Calu3 (cell line): ENCODE results near the gene COL3A1. TPM values are rescaled to one million over a fixed set of nuclear protein-coding genes. Genes with fewer than 3 reads are reported as not detected.
A peak's percentile ranks its signal among the peaks of the same experiment; 100 is the strongest.

ENCODE experiments used
- BruUV-seq: library from RNA; stranded (reverse); fragments of 400-500 nt; replicated peaks from 2 replicates; lab custom pipeline; 2021; lab: Mats Ljungman, UMichigan
- CTCF ChIA-PET: fragments of 300-600 bp; sonication (Branson Sonifier 250); formaldehyde crosslinking; loops from one replicate; lab custom pipeline; 2022; ENCODE audit warnings: antibody characterized with exemption; lab: Charles Lee
- DNase-seq: peaks from one replicate; pipeline ENCODE4 v3.0.0; 2022
- H3K27ac Mint-ChIP-seq: one replicate; pipeline ENCODE4 v1.8.0; 2022; ENCODE audit warnings: mixed read lengths; ENCODE audit not compliant: unreplicated experiment
- H3K27me3 Mint-ChIP-seq: one replicate; pipeline ENCODE4 v1.8.0; 2022; ENCODE audit warnings: mixed read lengths; ENCODE audit not compliant: unreplicated experiment
- H3K36me3 Mint-ChIP-seq: one replicate; pipeline ENCODE4 v1.8.0; 2022; ENCODE audit warnings: mild to moderate bottlenecking, moderate library complexity, mixed read lengths; ENCODE audit not compliant: insufficient read depth, unreplicated experiment
- H3K4me1 Mint-ChIP-seq: one replicate; pipeline ENCODE4 v1.8.0; 2022; ENCODE audit warnings: mild to moderate bottlenecking, low read depth, mixed read lengths; ENCODE audit not compliant: unreplicated experiment
- H3K4me3 Mint-ChIP-seq: one replicate; pipeline ENCODE4 v1.8.0; 2022; ENCODE audit warnings: mild to moderate bottlenecking, low read depth, moderate library complexity, mixed read lengths; ENCODE audit not compliant: unreplicated experiment
- H3K9me3 Mint-ChIP-seq: one replicate; pipeline ENCODE4 v1.8.0; 2022; ENCODE audit warnings: low read depth, mixed read lengths; ENCODE audit not compliant: unreplicated experiment
- CTCF ChIP-seq: fragments of 200-600 bp; IDR thresholded peaks from one replicate; pipeline ENCODE4 v1.8.0; 2022; ENCODE audit warnings: antibody characterized with exemption; ENCODE audit not compliant: unreplicated experiment
- intact Hi-C: fragments of 100-400 bp; cut with micrococcal nuclease; formaldehyde crosslinking; loops from one replicate; pipeline ENCODE4 v1.10.0; 2022; ENCODE audit not compliant: unreplicated experiment
- total RNA-seq: library from RNA; stranded (reverse); gene quantifications from 2 replicates; pipeline ENCODE4 v1.2.3, GENCODE V29; 2022

The COL3A1 gene
- total RNA-seq, 1 experiment from 2014 or later: not detected

GRCh38 chr2:189022053-189022481, 47.9 kb downstream of the COL3A1 start:
- no peak for DNase-seq
- H3K4me3 Mint-ChIP-seq: no peak overlapping the region
- no peak overlapping the region for H3K27ac Mint-ChIP-seq
- TF ChIP-seq CTCF: no peak
- no TSS peak for BruUV-seq
- intact Hi-C loops: no loop called here
- H3K27me3 Mint-ChIP-seq: no peaks in the 10 kb centered on the region
- no peaks in the 10 kb centered on the region for H3K36me3 Mint-ChIP-seq
- H3K9me3 Mint-ChIP-seq: no peaks in the 10 kb centered on the region
- H3K4me1 Mint-ChIP-seq: no peaks in the 10 kb centered on the region
- CTCF ChIA-PET: no interaction called here

- Mint-ChIP-seq H3K27ac (no peak overlapping the region), H3K27me3 (no peaks in the 10 kb centered on the region), H3K4me3 (no peak overlapping the region), H3K4me1 (no peaks in the 10 kb centered on the region), H3K36me3 (no peaks in the 10 kb centered on the region), H3K9me3 (no peaks in the 10 kb centered on the region)
- BruUV-seq: no TSS peak
- DNase-seq: no peak
- CTCF ChIA-PET: no interaction called here
- TF ChIP-seq CTCF: no peak
- intact Hi-C loops: no loop called here
These were observed 48.3 kb downstream of the COL3A1 start for GRCh38 chr2:189022492-189022891.

GRCh38 chr2:189024901-189025618, 50.9 kb downstream of the COL3A1 start:
- no peak overlapping the region for H3K27ac Mint-ChIP-seq
- H3K4me3 Mint-ChIP-seq: no peak overlapping the region
- BruUV-seq: no TSS peak
- H3K9me3 Mint-ChIP-seq: no peaks in the 10 kb centered on the region
- H3K36me3 Mint-ChIP-seq: no peaks in the 10 kb centered on the region
- H3K4me1 Mint-ChIP-seq: no peaks in the 10 kb centered on the region
- no peaks in the 10 kb centered on the region for H3K27me3 Mint-ChIP-seq
- peak; percentile 33 for TF ChIP-seq CTCF
- intact Hi-C loops: no loop called here
- DNase-seq: no peak
- CTCF ChIA-PET: interaction anchor here (0.6 to 1.5 kb wide), 3 partner anchors 47 to 913 kb away, joined by 3 to 8 read pairs (median 3); no protein-coding TSS in a partner anchor

GRCh38 chr2:189037518-189037917, 63.3 kb downstream of the COL3A1 start:
- H3K4me1 Mint-ChIP-seq: no peaks in the 10 kb centered on the region
- no peak for DNase-seq
- H3K36me3 Mint-ChIP-seq: no peaks in the 10 kb centered on the region
- TF ChIP-seq CTCF: no peak
- no peak overlapping the region for H3K4me3 Mint-ChIP-seq
- no TSS peak for BruUV-seq
- H3K9me3 Mint-ChIP-seq: no peaks in the 10 kb centered on the region
- no peak overlapping the region for H3K27ac Mint-ChIP-seq
- no peaks in the 10 kb centered on the region for H3K27me3 Mint-ChIP-seq
- CTCF ChIA-PET: no interaction called here
- intact Hi-C loops: no loop called here
